Endothelial cell of umbilical vein (primary cell): ENCODE measurements around the gene PTGR3. TPM values are rescaled to one million over a fixed set of nuclear protein-coding genes. Genes with fewer than 3 reads are reported as not detected.

Experiments used
- BruUV-seq: library from RNA; stranded (reverse); fragments of 400-500 nt; replicated peaks from 2 replicates; lab custom pipeline; 2021; lab: Mats Ljungman, UMichigan
- CTCF ChIA-PET: fragments of 300-600, 350-600 bp; sonication (Branson Sonifier 250); formaldehyde crosslinking; loops from one replicate; lab custom pipeline; 2021; ENCODE audit warnings: antibody characterized with exemption, inconsistent platforms; lab: Charles Lee
- POLR2A ChIA-PET: fragments of 300-600, 350-600 bp; sonication (Branson Sonifier 250); formaldehyde crosslinking; loops from one replicate; lab custom pipeline; 2021; ENCODE audit warnings: antibody characterized with exemption, inconsistent platforms; lab: Charles Lee
- DNase-seq: peaks from one replicate; pipeline ENCODE4 v3.0.0-alpha.2; 2011; ENCODE audit warnings: low read depth, low spot score
- FAIRE-seq: peaks from 2 replicates; lab custom pipeline; 2011; peaks lifted over from hg19 to GRCh38; lab: Jason Lieb, UNC
- H2AFZ ChIP-seq: 2 replicates; pipeline ENCODE4 v1.6.0; 2012; ENCODE audit warnings: low read depth, low read length, control low read depth, inconsistent platforms
- H3K27ac ChIP-seq: 2 replicates; pipeline ENCODE4 v1.5.1; 2011; ENCODE audit warnings: low read depth, mild to moderate bottlenecking, control low read depth, low read length, moderate library complexity; ENCODE audit not compliant: insufficient read depth
- H3K27me3 ChIP-seq, 2 experiments: 2 replicates each; pipeline versions ENCODE4 v1.6.0 to v1.6.1; 2011; ENCODE audit warnings: low read length in 2 of 2, mixed read lengths in 1 of 2; ENCODE audit not compliant: control insufficient read depth in 2 of 2, insufficient read depth in 2 of 2
- H3K36me3 ChIP-seq, 2 experiments: 2 replicates in 1 of 2; 3 replicates in 1 of 2; pipeline ENCODE4 v1.5.1; 2011; ENCODE audit warnings: low read length in 2 of 2, mild to moderate bottlenecking in 1 of 2, moderate library complexity in 1 of 2; ENCODE audit not compliant: control insufficient read depth in 2 of 2, insufficient read depth in 2 of 2; ENCODE audit errors: extremely low read depth in 1 of 2
- H3K4me1 ChIP-seq: 3 replicates; pipeline ENCODE4 v1.5.1; 2011; ENCODE audit warnings: mild to moderate bottlenecking, low read length; ENCODE audit not compliant: control insufficient read depth, insufficient read depth; ENCODE audit errors: extremely low read depth
- H3K4me2 ChIP-seq: 2 replicates; pipeline ENCODE4 v1.6.1; 2011; ENCODE audit warnings: low read length, control low read depth, mixed read lengths; ENCODE audit not compliant: insufficient read depth
- H3K4me3 ChIP-seq, 3 experiments: fragments of 200-600 bp in 1 of 3; sonication (generic), shearing (Covaris generic) in 1 of 3; replicated peaks in 1 of 3; 2 replicates each; pipeline ENCODE4 v1.5.1; 2011 to 2016; ENCODE audit warnings: control low read depth in 3 of 3, low read length in 3 of 3, mild to moderate bottlenecking in 2 of 3, inconsistent platforms in 1 of 3, low read depth in 1 of 3, moderate library complexity in 1 of 3; ENCODE audit not compliant: insufficient read depth in 1 of 3
- H3K79me2 ChIP-seq: 2 replicates; pipeline ENCODE4 v1.6.0; 2012; ENCODE audit warnings: low read length, inconsistent platforms; ENCODE audit not compliant: control insufficient read depth, insufficient read depth
- H3K9ac ChIP-seq: replicated peaks from 2 replicates; pipeline ENCODE3; 2011; ENCODE audit warnings: low read length, control low read depth; ENCODE audit not compliant: insufficient read depth; ENCODE audit errors: extremely low read depth
- H3K9me1 ChIP-seq: replicated peaks from 3 replicates; pipeline ENCODE4 v1.6.0; 2011; ENCODE audit warnings: mild to moderate bottlenecking, low read length; ENCODE audit not compliant: control insufficient read depth, insufficient read depth; ENCODE audit errors: extremely low read depth
- H3K9me3 ChIP-seq: replicated peaks from 2 replicates; pipeline ENCODE4 v1.5.1; 2012; ENCODE audit warnings: low read length, inconsistent platforms; ENCODE audit not compliant: control insufficient read depth, insufficient read depth
- H4K20me1 ChIP-seq: replicated peaks from 2 replicates; pipeline ENCODE3; 2011; ENCODE audit warnings: mild to moderate bottlenecking, low read length; ENCODE audit not compliant: control insufficient read depth, insufficient read depth; ENCODE audit errors: extremely low read depth
- EZH2 ChIP-seq: IDR thresholded peaks from 2 replicates; pipeline ENCODE4 v1.6.1; 2012; ENCODE audit warnings: borderline replicate concordance, low read depth, mild to moderate bottlenecking, moderate library complexity, low read length, inconsistent platforms; ENCODE audit not compliant: severe bottlenecking
- FOS ChIP-seq: IDR thresholded peaks from 2 replicates; pipeline ENCODE4 v1.6.1; 2011; ENCODE audit warnings: mild to moderate bottlenecking, low read length, moderate library complexity, borderline replicate concordance; ENCODE audit not compliant: insufficient read depth
- GATA2 ChIP-seq: IDR thresholded peaks from 2 replicates; pipeline ENCODE4 v1.7.0; 2011; ENCODE audit warnings: low read depth, mild to moderate bottlenecking, moderate library complexity, mixed read lengths, low read length; ENCODE audit not compliant: insufficient read length, insufficient read depth
- JUN ChIP-seq: IDR thresholded peaks from 2 replicates; pipeline ENCODE4 v1.6.1; 2011; ENCODE audit warnings: borderline replicate concordance, low read depth; ENCODE audit not compliant: insufficient read length, insufficient read depth
- MYC ChIP-seq: IDR thresholded peaks from one replicate; pipeline ENCODE4 v1.6.1; 2011; ENCODE audit warnings: mild to moderate bottlenecking, low read depth, low read length
- POLR2A ChIP-seq: IDR thresholded peaks from 2 replicates; pipeline ENCODE4 v1.6.1; 2012; ENCODE audit warnings: low read depth, mild to moderate bottlenecking, control low read depth, low read length
- POLR2AphosphoS5 ChIP-seq: IDR thresholded peaks from 2 replicates; pipeline ENCODE4 v1.6.1; 2012; ENCODE audit warnings: low read depth, mild to moderate bottlenecking, control low read depth, low read length, moderate library complexity; ENCODE audit not compliant: insufficient read depth
- dilution Hi-C: fragments of 300-500 bp; cut with MboI; formaldehyde crosslinking; loops from one replicate; pipeline ENCODE4 v1.15.0; 2019; ENCODE audit warnings: low sequenced_read_pairs; ENCODE audit not compliant: extremely low pct_ligation_motif_present
- intact Hi-C: fragments of 100-400 bp; cut with micrococcal nuclease; formaldehyde crosslinking; loops from one replicate; pipeline ENCODE4 v1.10.0; 2022
- polyA plus RNA-seq, 4 experiments: library from polyadenylated mRNA; depleted of rRNA in 3 of 4; stranded (reverse) in 3 of 4; unstranded in 1 of 4; fragments of >200 nt; gene quantifications; 2 replicates each; pipeline versions ENCODE4 v1.2.1 to v1.2.3, GENCODE V29; 2011 to 2012; ENCODE audit warnings: missing spikeins in 1 of 4
- total RNA-seq: library from RNA; stranded (reverse); gene quantifications from 2 replicates; pipeline ENCODE4 v1.2.3, GENCODE V29; 2021
- TF ChIP-seq, protein P1 (sequence below): IDR thresholded peaks from 2 replicates; pipeline ENCODE4 v1.6.1; 2011; ENCODE audit not compliant: insufficient read depth, insufficient read length
- TF ChIP-seq, protein P2 (sequence below), 2 donors: IDR thresholded peaks; 1 replicate in 1 of 2; 2 replicates in 1 of 2; pipeline ENCODE4 v1.5.1; 2011; ENCODE audit warnings: low read length in 2 of 2, mild to moderate bottlenecking in 2 of 2, moderate library complexity in 2 of 2, control low read depth in 1 of 2, inconsistent platforms in 1 of 2, low read depth in 1 of 2; ENCODE audit not compliant: insufficient read depth in 1 of 2; ENCODE audit errors: extremely low read depth in 1 of 2

PTGR3 gene
- total and polyA plus RNA-seq, 2 donors (not counting 3 experiments of a cell fraction or from before 2014, with no cell fraction given) = 13.9 to 21.9 TPM

DNA sequence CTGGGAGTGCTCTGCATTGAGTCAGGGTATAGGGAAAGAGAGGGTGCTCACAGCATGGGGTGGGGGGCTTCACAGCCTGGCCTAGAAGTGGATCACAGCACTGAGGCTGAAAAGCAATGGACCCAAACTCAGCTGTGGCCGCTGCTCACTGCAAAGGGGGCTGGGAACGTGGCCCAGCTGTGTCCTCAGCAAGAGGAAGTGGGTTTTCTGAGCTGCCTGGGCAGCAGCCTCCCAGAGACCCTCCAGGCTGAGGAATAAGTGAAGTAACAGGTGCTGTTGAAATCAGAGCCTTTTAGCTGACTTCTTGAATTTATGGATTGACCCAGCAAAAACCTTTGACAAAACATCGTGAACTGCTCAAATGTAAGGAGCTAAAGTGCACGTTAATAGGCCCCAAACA lies 35.2 kb downstream of the PTGR3 start:
- Histone ChIP-seq H3K9ac (no peak overlapping the region), H3K4me3 (no peak overlapping the region), H3K27me3 (peaks cover 0 to 2% of the 10 kb centered on the region in 2 experiments), H3K4me2 (no peak overlapping the region), H3K9me1 (no peaks in the 10 kb centered on the region), H3K9me3 (no peaks in the 10 kb centered on the region), H3K79me2 (no peaks in the 10 kb centered on the region), H3K4me1 (no peaks in the 10 kb centered on the region), H3K27ac (no peak overlapping the region), H3K36me3 (no peaks in the 10 kb centered on the region), H2AFZ (no peak overlapping the region), H4K20me1 (no peaks in the 10 kb centered on the region)
- intact Hi-C loops (loop anchor here (5.0 kb wide), 1 partner anchor 304 kb away; no protein-coding TSS in a partner anchor), dilution Hi-C loops (no loop called here)
- no peak for DNase-seq
- FAIRE-seq = no peak
- no TSS peak for BruUV-seq
- no peak for TF ChIP-seq JUN
- no peak for TF ChIP-seq FOS
- TF ChIP-seq GATA2 = no peak
- no peak for TF ChIP-seq MYC
- TF ChIP-seq EZH2 = no peak
- TF ChIP-seq POLR2AphosphoS5 = no peak
- TF ChIP-seq, protein P1, sequence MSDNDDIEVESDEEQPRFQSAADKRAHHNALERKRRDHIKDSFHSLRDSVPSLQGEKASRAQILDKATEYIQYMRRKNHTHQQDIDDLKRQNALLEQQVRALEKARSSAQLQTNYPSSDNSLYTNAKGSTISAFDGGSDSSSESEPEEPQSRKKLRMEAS = no peak
- TF ChIP-seq, protein P2, sequence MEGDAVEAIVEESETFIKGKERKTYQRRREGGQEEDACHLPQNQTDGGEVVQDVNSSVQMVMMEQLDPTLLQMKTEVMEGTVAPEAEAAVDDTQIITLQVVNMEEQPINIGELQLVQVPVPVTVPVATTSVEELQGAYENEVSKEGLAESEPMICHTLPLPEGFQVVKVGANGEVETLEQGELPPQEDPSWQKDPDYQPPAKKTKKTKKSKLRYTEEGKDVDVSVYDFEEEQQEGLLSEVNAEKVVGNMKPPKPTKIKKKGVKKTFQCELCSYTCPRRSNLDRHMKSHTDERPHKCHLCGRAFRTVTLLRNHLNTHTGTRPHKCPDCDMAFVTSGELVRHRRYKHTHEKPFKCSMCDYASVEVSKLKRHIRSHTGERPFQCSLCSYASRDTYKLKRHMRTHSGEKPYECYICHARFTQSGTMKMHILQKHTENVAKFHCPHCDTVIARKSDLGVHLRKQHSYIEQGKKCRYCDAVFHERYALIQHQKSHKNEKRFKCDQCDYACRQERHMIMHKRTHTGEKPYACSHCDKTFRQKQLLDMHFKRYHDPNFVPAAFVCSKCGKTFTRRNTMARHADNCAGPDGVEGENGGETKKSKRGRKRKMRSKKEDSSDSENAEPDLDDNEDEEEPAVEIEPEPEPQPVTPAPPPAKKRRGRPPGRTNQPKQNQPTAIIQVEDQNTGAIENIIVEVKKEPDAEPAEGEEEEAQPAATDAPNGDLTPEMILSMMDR (IDR thresholded peaks at IDR 0.05; ENCODE audit: extremely low read depth in 1 of 2, insufficient read depth in 1 of 2, low read depth in 1 of 2, low read length in 2 of 2) = no peak
- TF ChIP-seq POLR2A = no peak
- POLR2A ChIA-PET = no interaction called here
- CTCF ChIA-PET = interaction anchor here (0.9 to 1.7 kb wide), 2 partner anchors 9 to 17 kb away, joined by 4 to 7 read pairs; no protein-coding TSS in a partner anchor
